K562 (cell line): ENCODE data around the gene UGT1A5. TPM values are rescaled to one million over a fixed set of nuclear protein-coding genes. Genes with fewer than 3 reads are reported as not detected.

Source experiments
- ETS2 ChIP-seq: IDR thresholded peaks from 2 replicates; pipeline ENCODE4 v1.6.1; 2016; ENCODE audit warnings: borderline replicate concordance, missing genetic modification characterization, mild to moderate bottlenecking, moderate library complexity, missing compliant biosample characterization; ENCODE audit not compliant: poor library complexity, severe bottlenecking
- HDGF ChIP-seq: fragments of 450-650 bp; IDR thresholded peaks from 2 replicates; pipeline ENCODE4 v1.6.1; 2016
- ZNF253 ChIP-seq: fragments of 250-450 bp; sonication (Bioruptor Pico); conservative IDR thresholded peaks from 2 replicates; pipeline ENCODE4 v1.6.1; 2021; ENCODE audit warnings: mild to moderate bottlenecking
- polyA plus RNA-seq, 8 experiments: library from polyadenylated mRNA; depleted of rRNA in 4 of 8; stranded (reverse) in 5 of 8; unstranded in 3 of 8; fragments of >200 nt; fragmentation: Nextera tagmentation in 2 of 8; fragmentation: Illumina TruSeq in 1 of 8; extraction: Ambion mirVana in 2 of 8; extraction: Trizol in 1 of 8; gene quantifications; 2 replicates each; pipeline versions ENCODE4 v1.2.1 to v1.2.3, GENCODE V29; 2011 to 2014; ENCODE audit warnings: inconsistent platforms in 1 of 8, missing spikeins in 1 of 8
- total RNA-seq, 7 experiments: library from RNA; depleted of rRNA in 6 of 7; stranded (reverse); fragments of >200 nt in 6 of 7; fragmentation: Illumina TruSeq in 2 of 7; extraction: Trizol in 2 of 7; gene quantifications; 2 replicates each; pipeline versions ENCODE4 v1.2.1 to v1.2.3, GENCODE V29; 2011 to 2021; ENCODE audit warnings: low replicate concordance in 1 of 7
- TF ChIP-seq, protein P1 (sequence below): fragments of 450-650 bp; IDR thresholded peaks from 2 replicates; pipeline ENCODE4 v1.6.1; 2017; ENCODE audit warnings: antibody characterized with exemption
- TF ChIP-seq, protein P2 (sequence below): fragments of 250-450 bp; sonication (Bioruptor Pico); IDR thresholded peaks from 2 replicates; pipeline ENCODE4 v1.8.0; 2021; ENCODE audit warnings: mild to moderate bottlenecking, moderate library complexity
- TF ChIP-seq, protein P3 (sequence below): sonication (generic); formaldehyde crosslinking; IDR thresholded peaks from 2 replicates; pipeline ENCODE4 v1.4.0; 2020; ENCODE audit warnings: mild to moderate bottlenecking, missing genetic modification reagents
- TF ChIP-seq, protein P4 (sequence below): IDR thresholded peaks from 2 replicates; pipeline ENCODE4 v1.6.1; 2016; ENCODE audit warnings: missing genetic modification characterization, missing compliant biosample characterization

Gene UGT1A5
- total and polyA plus RNA-seq, 9 of the 15 experiments (the other 6 are each of a cell fraction or from before 2014, with no cell fraction given): not detected

DNA sequence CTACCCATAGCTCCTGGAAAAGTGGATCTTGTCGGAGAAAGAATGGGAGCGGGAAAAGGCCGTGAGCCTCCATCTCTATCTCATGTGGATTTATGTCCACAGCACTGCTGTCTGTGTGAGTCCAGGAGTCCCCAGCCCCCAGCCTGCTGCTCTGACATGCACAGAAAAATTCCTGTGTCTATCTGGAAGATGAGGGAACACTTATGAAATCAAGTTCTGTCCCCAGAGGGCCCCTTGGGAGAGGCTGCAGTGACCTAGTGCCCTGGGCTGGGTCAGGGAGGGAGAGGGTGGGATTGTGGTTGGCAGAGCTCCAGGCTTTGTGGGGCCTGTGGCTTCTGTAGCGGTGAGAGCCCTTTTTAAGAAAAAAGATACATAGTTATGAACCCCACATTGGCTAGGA, 104.1 kb downstream of the UGT1A5 start (continued):
- TF ChIP-seq, protein P1, sequence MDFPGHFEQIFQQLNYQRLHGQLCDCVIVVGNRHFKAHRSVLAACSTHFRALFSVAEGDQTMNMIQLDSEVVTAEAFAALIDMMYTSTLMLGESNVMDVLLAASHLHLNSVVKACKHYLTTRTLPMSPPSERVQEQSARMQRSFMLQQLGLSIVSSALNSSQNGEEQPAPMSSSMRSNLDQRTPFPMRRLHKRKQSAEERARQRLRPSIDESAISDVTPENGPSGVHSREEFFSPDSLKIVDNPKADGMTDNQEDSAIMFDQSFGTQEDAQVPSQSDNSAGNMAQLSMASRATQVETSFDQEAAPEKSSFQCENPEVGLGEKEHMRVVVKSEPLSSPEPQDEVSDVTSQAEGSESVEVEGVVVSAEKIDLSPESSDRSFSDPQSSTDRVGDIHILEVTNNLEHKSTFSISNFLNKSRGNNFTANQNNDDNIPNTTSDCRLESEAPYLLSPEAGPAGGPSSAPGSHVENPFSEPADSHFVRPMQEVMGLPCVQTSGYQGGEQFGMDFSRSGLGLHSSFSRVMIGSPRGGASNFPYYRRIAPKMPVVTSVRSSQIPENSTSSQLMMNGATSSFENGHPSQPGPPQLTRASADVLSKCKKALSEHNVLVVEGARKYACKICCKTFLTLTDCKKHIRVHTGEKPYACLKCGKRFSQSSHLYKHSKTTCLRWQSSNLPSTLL: no peak
- TF ChIP-seq, protein P2, sequence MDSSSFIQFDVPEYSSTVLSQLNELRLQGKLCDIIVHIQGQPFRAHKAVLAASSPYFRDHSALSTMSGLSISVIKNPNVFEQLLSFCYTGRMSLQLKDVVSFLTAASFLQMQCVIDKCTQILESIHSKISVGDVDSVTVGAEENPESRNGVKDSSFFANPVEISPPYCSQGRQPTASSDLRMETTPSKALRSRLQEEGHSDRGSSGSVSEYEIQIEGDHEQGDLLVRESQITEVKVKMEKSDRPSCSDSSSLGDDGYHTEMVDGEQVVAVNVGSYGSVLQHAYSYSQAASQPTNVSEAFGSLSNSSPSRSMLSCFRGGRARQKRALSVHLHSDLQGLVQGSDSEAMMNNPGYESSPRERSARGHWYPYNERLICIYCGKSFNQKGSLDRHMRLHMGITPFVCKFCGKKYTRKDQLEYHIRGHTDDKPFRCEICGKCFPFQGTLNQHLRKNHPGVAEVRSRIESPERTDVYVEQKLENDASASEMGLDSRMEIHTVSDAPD (CRISPR knock-in tag): no peak
- no peak for TF ChIP-seq ETS2 (tag)
- TF ChIP-seq, protein P3, sequence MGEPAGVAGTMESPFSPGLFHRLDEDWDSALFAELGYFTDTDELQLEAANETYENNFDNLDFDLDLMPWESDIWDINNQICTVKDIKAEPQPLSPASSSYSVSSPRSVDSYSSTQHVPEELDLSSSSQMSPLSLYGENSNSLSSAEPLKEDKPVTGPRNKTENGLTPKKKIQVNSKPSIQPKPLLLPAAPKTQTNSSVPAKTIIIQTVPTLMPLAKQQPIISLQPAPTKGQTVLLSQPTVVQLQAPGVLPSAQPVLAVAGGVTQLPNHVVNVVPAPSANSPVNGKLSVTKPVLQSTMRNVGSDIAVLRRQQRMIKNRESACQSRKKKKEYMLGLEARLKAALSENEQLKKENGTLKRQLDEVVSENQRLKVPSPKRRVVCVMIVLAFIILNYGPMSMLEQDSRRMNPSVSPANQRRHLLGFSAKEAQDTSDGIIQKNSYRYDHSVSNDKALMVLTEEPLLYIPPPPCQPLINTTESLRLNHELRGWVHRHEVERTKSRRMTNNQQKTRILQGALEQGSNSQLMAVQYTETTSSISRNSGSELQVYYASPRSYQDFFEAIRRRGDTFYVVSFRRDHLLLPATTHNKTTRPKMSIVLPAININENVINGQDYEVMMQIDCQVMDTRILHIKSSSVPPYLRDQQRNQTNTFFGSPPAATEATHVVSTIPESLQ (CRISPR knock-in tag): no peak
- TF ChIP-seq HDGF: no peak
- TF ChIP-seq, protein P4, sequence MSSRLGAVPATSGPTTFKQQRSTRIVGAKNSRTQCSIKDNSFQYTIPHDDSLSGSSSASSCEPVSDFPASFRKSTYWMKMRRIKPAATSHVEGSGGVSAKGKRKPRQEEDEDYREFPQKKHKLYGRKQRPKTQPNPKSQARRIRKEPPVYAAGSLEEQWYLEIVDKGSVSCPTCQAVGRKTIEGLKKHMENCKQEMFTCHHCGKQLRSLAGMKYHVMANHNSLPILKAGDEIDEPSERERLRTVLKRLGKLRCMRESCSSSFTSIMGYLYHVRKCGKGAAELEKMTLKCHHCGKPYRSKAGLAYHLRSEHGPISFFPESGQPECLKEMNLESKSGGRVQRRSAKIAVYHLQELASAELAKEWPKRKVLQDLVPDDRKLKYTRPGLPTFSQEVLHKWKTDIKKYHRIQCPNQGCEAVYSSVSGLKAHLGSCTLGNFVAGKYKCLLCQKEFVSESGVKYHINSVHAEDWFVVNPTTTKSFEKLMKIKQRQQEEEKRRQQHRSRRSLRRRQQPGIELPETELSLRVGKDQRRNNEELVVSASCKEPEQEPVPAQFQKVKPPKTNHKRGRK (tag): no peak
- TF ChIP-seq ZNF253 (CRISPR knock-in tag): no peak
- TF ChIP-seq, all 486 proteins: peak for 0
